NCI-H226 (cell line): ENCODE measurements around the gene PACRG.

Experiments
- DNase-seq: peaks from one replicate; pipeline ENCODE4 v3.0.0-alpha.2; 2015

PACRG gene

GRCh38 chr6:163218361-163218894 is 490.7 kb downstream of the PACRG start:
- no peak for DNase-seq

- DNase-seq = no peak
These were observed 498.5 kb downstream of the PACRG start for GRCh38 chr6:163226181-163226835.

GRCh38 chr6:163226836-163227485 is 499.2 kb downstream of the PACRG start:
- DNase-seq = peak; percentile 33

- no peak for DNase-seq
These were observed 500.3 kb downstream of the PACRG start for GRCh38 chr6:163228041-163228440.

- DNase-seq = no peak
These were observed 501.3 kb downstream of the PACRG start for GRCh38 chr6:163229050-163229449.

- no peak for DNase-seq
These were observed 503.1 kb downstream of the PACRG start for GRCh38 chr6:163230901-163231300.

GRCh38 chr6:163231356-163232014 is 503.7 kb downstream of the PACRG start:
- DNase-seq = no peak

GRCh38 chr6:163232015-163232523 is 504.3 kb downstream of the PACRG start:
- no peak for DNase-seq

- DNase-seq = no peak
These were observed 504.9 kb downstream of the PACRG start for GRCh38 chr6:163232649-163233048.

- no peak for DNase-seq
These were observed 509.3 kb downstream of the PACRG start for GRCh38 chr6:163237110-163237509.

GRCh38 chr6:163239572-163240340 is 512.0 kb downstream of the PACRG start:
- no peak for DNase-seq

GRCh38 chr6:163240556-163240955 is 512.8 kb downstream of the PACRG start:
- DNase-seq = no peak

GRCh38 chr6:163241683-163242082 is 513.9 kb downstream of the PACRG start:
- no peak for DNase-seq

- no peak for DNase-seq
These were observed 515.3 kb downstream of the PACRG start for GRCh38 chr6:163243083-163243482.

GRCh38 chr6:163243692-163244589 is 516.2 kb downstream of the PACRG start:
- DNase-seq = no peak

GRCh38 chr6:163248051-163248450 is 520.3 kb downstream of the PACRG start:
- DNase-seq = no peak

GRCh38 chr6:163249651-163250101 is 521.9 kb downstream of the PACRG start:
- DNase-seq = no peak

- DNase-seq = no peak
These were observed 522.3 kb downstream of the PACRG start for GRCh38 chr6:163250116-163250515.

- no peak for DNase-seq
These were observed 524.4 kb downstream of the PACRG start for GRCh38 chr6:163252061-163252591.

- no peak for DNase-seq
These were observed 525.9 kb downstream of the PACRG start for GRCh38 chr6:163253556-163254213.

- no peak for DNase-seq
These were observed 526.6 kb downstream of the PACRG start for GRCh38 chr6:163254341-163254835.
